Measurements from ENCODE around the gene IQSEC1. TPM values are rescaled to one million over a fixed set of nuclear protein-coding genes. Genes with fewer than 3 reads are reported as not detected.

IQSEC1 gene
- total and polyA plus RNA-seq, 10 of the 15 experiments (the other 5 are each of a cell fraction or from before 2014, with no cell fraction given), result 0.92 to 55.2 (median 8.5) TPM

- TF ChIP-seq ZBED1 (IDR thresholded peaks at IDR 0.05; ENCODE audit: borderline replicate concordance) (no peak), SREBF1 (IDR thresholded peaks at IDR 0.05; ENCODE audit: low read length) (no peak), BMI1 (IDR thresholded peaks at IDR 0.05; ENCODE audit: borderline replicate concordance) (no peak), CHD4 (IDR thresholded peaks at IDR 0.05) (no peak), USF1 (IDR thresholded peaks at IDR 0.05; ENCODE audit: borderline replicate concordance, extremely low read length, insufficient read depth, low read depth, low read length) (no peak), MXI1 (IDR thresholded peaks at IDR 0.05; ENCODE audit: low read depth, low read length) (no peak), PAX5 (IDR thresholded peaks at IDR 0.05; ENCODE audit: borderline replicate concordance, low read depth, low read length) (no peak)
Measured at GRCh38 chr3:13074006-13074375, 762 bp upstream of the IQSEC1 start (continued).

GRCh38 chr3:13072600-13073325 is 466 bp downstream of the IQSEC1 start:
- DNase-seq (ENCODE audit: low read depth, low spot score) (no peak), ATAC-seq (peak; percentile 40), FAIRE-seq (no peak)
- CTCF ChIA-PET, result interaction anchor here (1.4 to 3.1 kb wide), 3 partner anchors 19 to 78 kb away, joined by 5 to 16 read pairs (median 12); no protein-coding TSS in a partner anchor
- H3K79me2 ChIP-seq (ENCODE audit: control insufficient read depth, insufficient read depth, low read length), result peaks cover 45% of the 10 kb centered on the region
- no peak overlapping the region for H3K27ac ChIP-seq (ENCODE audit: control insufficient read depth, insufficient read depth)
- no TSS peak for BruUV-seq (replicated peaks)
- WGBS (ENCODE audit: insufficient coverage, insufficient replicate concordance, low lambda C conversion rate, missing lambda C conversion rate), result 4% methylated on average over 35 of the region's 38 CpGs
- H2AFZ ChIP-seq (ENCODE audit: control insufficient read depth, low read depth, low read length), result peak overlapping the region; percentile 41
- POLR2A ChIA-PET, result interaction anchor here (0.6 to 3.6 kb wide), 5 partner anchors 26 to 64 kb away, joined by 3 to 25 read pairs (median 4); no protein-coding TSS in a partner anchor
- peak overlapping the region; percentile 52; the same call in 1 of the 2 replicates for H3K9ac ChIP-seq (ENCODE audit: control insufficient read depth, insufficient read depth, low read length)
- H3K9me3 ChIP-seq (replicated peaks; ENCODE audit: control insufficient read depth, insufficient read depth, low read length), result no peaks in the 10 kb centered on the region
- peaks cover 45% of the 10 kb centered on the region for H3K4me1 ChIP-seq (ENCODE audit: control insufficient read depth, insufficient read depth, low read length)
- peak overlapping the region; percentile 86 for H3K4me2 ChIP-seq (ENCODE audit: control insufficient read depth, insufficient read depth)
- intact Hi-C loops (cut with micrococcal nuclease; ENCODE audit: unreplicated experiment) (loop anchor here (5.0 kb wide), 1 partner anchor 75 kb away; no protein-coding TSS in a partner anchor), in situ Hi-C loops (cut with MboI) (no loop called here)
- H3K27me3 ChIP-seq (replicated peaks in 1 of 2; ENCODE audit: control insufficient read depth in 2 of 2, insufficient read depth in 2 of 2, low read length in 1 of 2), result peaks cover 0 to 11% of the 10 kb centered on the region in 2 experiments; a peak in 2 of 4 replicates
- peak overlapping the region; percentile 77 for H3K4me3 ChIP-seq
- SMC1A ChIA-PET (ENCODE audit: uncharacterized antibody, unreplicated experiment), result interaction anchor here (1.4 to 3.9 kb wide), 5 partner anchors 14 to 68 kb away, joined by 3 to 39 read pairs (median 8); no protein-coding TSS in a partner anchor
- peaks cover 0 to 2% of the 10 kb centered on the region in 2 experiments; a peak in 1 of 4 replicates for H3K36me3 ChIP-seq (ENCODE audit: control insufficient read depth in 2 of 2, insufficient read depth in 2 of 2, low read length in 1 of 2)
- H4K20me1 ChIP-seq (ENCODE audit: control insufficient read depth, insufficient read depth), result no peaks in the 10 kb centered on the region
- RAD21 ChIA-PET (ENCODE audit: unreplicated experiment), result interaction anchor here (1.2 to 3.9 kb wide), 6 partner anchors 11 to 68 kb away, joined by 4 to 38 read pairs (median 8); no protein-coding TSS in a partner anchor
- TF ChIP-seq IKZF1 (conservative IDR thresholded peaks at IDR 0.05) (0 out of 2 replicates have a peak, but pooled peaks have one; percentile 2), IRF3 (IDR thresholded peaks at IDR 0.05) (no peak), EP300 (IDR thresholded peaks at IDR 0.05; ENCODE audit: borderline replicate concordance in 1 of 2, control insufficient read depth in 1 of 2, low read depth in 2 of 2, low read length in 2 of 2) (no peak), MAX (IDR thresholded peaks at IDR 0.05; ENCODE audit: low read depth, low read length) (0 out of 2 replicates have a peak, but pooled peaks have one; percentile 8), RAD51 (IDR thresholded peaks at IDR 0.05) (no peak), POLR2AphosphoS2 (IDR thresholded peaks at IDR 0.05; ENCODE audit: low read depth, low read length) (no peak), SMARCA5 (IDR thresholded peaks at IDR 0.05) (no peak), DPF2 (IDR thresholded peaks at IDR 0.05) (peak; percentile 12; the same call in 1 of the 2 replicates)
- TF ChIP-seq, protein P1, sequence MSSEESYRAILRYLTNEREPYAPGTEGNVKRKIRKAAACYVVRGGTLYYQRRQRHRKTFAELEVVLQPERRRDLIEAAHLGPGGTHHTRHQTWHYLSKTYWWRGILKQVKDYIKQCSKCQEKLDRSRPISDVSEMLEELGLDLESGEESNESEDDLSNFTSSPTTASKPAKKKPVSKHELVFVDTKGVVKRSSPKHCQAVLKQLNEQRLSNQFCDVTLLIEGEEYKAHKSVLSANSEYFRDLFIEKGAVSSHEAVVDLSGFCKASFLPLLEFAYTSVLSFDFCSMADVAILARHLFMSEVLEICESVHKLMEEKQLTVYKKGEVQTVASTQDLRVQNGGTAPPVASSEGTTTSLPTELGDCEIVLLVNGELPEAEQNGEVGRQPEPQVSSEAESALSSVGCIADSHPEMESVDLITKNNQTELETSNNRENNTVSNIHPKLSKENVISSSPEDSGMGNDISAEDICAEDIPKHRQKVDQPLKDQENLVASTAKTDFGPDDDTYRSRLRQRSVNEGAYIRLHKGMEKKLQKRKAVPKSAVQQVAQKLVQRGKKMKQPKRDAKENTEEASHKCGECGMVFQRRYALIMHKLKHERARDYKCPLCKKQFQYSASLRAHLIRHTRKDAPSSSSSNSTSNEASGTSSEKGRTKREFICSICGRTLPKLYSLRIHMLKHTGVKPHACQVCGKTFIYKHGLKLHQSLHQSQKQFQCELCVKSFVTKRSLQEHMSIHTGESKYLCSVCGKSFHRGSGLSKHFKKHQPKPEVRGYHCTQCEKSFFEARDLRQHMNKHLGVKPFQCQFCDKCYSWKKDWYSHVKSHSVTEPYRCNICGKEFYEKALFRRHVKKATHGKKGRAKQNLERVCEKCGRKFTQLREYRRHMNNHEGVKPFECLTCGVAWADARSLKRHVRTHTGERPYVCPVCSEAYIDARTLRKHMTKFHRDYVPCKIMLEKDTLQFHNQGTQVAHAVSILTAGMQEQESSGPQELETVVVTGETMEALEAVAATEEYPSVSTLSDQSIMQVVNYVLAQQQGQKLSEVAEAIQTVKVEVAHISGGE (CRISPR knock-in tag; IDR thresholded peaks at IDR 0.05), result no peak

All from GM12878 (cell line).